H1 (cell line): ENCODE results near the gene TMEM151B. TPM values are rescaled to one million over a fixed set of nuclear protein-coding genes. Genes with fewer than 3 reads are reported as not detected.

Experiments used
- NANOG ChIP-seq: IDR thresholded peaks from 2 replicates; pipeline ENCODE4 v1.6.1; 2011; ENCODE audit warnings: low read length, low read depth, mild to moderate bottlenecking, inconsistent platforms; ENCODE audit not compliant: insufficient read depth, poor library complexity, severe bottlenecking
- POU5F1 ChIP-seq: IDR thresholded peaks from 2 replicates; pipeline ENCODE4 v1.6.1; 2011; ENCODE audit warnings: low read depth, mild to moderate bottlenecking, low read length, moderate library complexity
- SAP30 ChIP-seq: fragments of 300-600 bp; sonication (generic); IDR thresholded peaks from 2 replicates; pipeline ENCODE4 v1.7.1; 2012; ENCODE audit warnings: low read length, moderate library complexity, mild to moderate bottlenecking, inconsistent platforms; ENCODE audit not compliant: insufficient read depth, insufficient replicate concordance
- TBP ChIP-seq: IDR thresholded peaks from 2 replicates; pipeline ENCODE4 v1.6.1; 2011; ENCODE audit warnings: low read depth, low read length, improper control_type of control experiment
- TCF12 ChIP-seq: IDR thresholded peaks from 2 replicates; pipeline ENCODE4 v1.6.1; 2011; ENCODE audit warnings: low read depth, mild to moderate bottlenecking, low read length
- polyA plus RNA-seq, 7 experiments: library from polyadenylated mRNA; depleted of rRNA in 3 of 7; stranded (reverse) in 5 of 7; unstranded in 2 of 7; fragments of >200 nt in 5 of 7; fragments of 200-250 nt in 2 of 7; gene quantifications; 1 replicate in 5 of 7; 2 replicates in 1 of 7; 4 replicates in 1 of 7; pipeline versions ENCODE4 v1.2.1 to v1.2.3, GENCODE V29; 2011 to 2013; ENCODE audit warnings: missing spikeins in 2 of 7, mixed read lengths in 2 of 7
- total RNA-seq: library from RNA; stranded (reverse); fragmentation: NEBNext Ultra II Directional; extraction: Animal tissue kit (Norgen Biotek cat#: 25700); gene quantifications from 2 replicates; pipeline ENCODE4 v1.2.1, GENCODE V29; 2021

Gene TMEM151B
- total and polyA plus RNA-seq, 2 of the 8 experiments (the other 6 are each of a cell fraction or from before 2014, with no cell fraction given): 8.0 to 15.5 TPM

DNA sequence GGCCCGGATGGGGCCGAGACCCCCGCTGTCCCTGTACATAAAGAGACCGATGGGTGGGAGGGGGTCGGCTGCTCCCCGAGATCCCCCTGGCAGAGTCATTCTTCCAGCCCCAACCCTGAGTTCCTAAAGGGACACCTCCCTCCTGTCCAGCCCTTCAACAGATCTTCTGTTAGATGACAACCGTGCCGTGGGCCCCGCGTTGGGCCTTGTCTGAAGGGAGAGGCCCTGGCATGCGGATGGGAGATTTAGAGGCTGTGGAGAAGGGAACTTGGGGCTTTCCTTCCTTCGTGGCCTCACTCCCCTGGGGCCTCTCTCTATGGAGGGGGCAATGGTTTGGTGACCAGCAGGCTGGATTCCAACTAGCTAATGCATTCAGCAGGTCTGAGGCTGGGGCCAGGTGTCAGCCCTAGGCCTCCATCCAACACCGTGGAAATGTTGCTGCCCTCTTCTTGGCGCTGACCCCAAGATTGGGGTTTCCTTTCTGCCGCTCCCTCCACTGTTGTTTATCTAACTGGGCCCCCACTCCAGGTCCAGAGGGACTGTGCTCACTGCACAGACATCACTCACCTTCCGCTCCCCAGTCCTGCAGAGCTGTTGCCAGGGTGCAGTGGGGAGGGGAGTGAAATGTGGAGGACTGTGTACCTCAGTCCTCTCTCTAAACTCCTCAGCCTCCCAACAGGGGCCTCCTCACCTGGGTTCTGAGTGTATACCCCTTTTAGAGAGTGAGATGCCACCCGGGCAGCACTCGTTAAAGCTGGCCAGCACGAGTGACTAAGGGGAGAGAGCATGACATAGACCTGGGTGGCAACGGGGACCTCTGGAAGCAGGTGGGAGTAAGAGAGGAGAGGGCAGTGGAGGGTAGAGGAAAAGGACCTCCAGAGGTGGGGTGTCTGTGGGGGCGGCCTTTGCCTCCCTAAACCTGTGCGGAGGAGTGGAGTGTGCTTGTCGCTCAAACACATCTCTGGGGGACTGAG lies 6.7 kb downstream of the TMEM151B start (continued):
- TF ChIP-seq SAP30: no peak
- TF ChIP-seq NANOG: no peak
- TF ChIP-seq TCF12: no peak
- no peak for TF ChIP-seq POU5F1
- no peak for TF ChIP-seq TBP
- TF ChIP-seq, all 59 proteins: peak for 0
